ENCODE results near the gene TOR4A.
"Not testable (repeated sequence)": the region's sequence is repeated elsewhere in the genome, so short reads cannot be mapped to it uniquely, and the experiment has no call there.

The TOR4A gene

DNA sequence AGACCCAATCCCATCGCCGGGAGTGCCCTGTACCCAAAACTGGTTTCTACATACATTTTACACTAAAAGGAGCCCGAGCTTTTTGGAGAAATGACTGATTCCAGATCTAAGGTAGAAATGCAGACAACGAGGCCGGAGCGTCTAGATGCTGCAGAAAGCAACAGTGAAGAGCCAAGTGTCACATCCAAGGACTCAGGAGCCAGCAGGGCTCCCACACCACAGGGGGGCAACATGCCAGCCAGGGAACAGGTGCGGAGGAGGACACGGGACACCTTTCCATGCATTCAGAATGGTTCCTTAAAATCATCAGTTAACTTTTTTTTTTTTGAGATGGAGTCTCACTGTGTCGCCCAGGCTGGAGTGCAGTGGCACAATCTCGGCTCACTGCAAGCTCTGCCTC lies 47.6 kb downstream of the TOR4A start:
- CTCF ChIA-PET, result interaction anchor here (0.6 to 1.7 kb wide), 3 partner anchors 14 to 40 kb away, joined by 3 to 5 read pairs (median 4); partner anchors contain the start of gene NRARP

DNA sequence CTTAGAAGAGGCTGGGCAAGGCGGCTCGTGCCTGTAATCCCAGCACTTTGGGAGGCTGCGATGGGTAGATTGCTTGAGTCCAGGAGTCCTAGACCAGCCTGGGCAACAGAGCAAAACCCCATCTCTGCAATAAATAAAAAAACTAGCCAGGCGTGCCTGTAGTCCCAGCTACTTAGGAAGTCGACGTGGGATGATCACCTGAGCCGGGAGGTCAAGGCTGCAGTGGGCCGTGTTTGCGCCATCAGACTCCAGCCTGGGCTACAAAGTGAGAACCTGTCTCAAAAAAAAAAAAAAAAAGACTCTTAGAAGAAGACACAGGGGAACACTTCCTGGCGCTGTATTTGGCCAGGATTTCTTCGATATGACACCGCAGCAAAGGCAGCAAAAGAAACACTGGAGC lies 48.3 kb downstream of the TOR4A start:
- TF ChIP-seq CTCF (conservative IDR thresholded peaks at IDR 0.05; ENCODE audit: low read depth), result no peak
- no peak overlapping the region for H3K27ac ChIP-seq
- ChIA-PET CTCF (interaction anchor here (0.7 to 1.7 kb wide), 2 partner anchors 24 to 39 kb away, joined by 3 to 4 read pairs; partner anchors contain the start of gene NRARP), POLR2A (ENCODE audit: low non-redundant PET) (no interaction called here)
- no peak for DNase-seq (ENCODE audit: low spot score)

More for the DNA sequence above, 47.6 kb downstream of the TOR4A start:
- TF ChIP-seq CTCF (conservative IDR thresholded peaks at IDR 0.05; ENCODE audit: low read depth), result no peak
- no peak overlapping the region for H3K27ac ChIP-seq
- POLR2A ChIA-PET (ENCODE audit: low non-redundant PET), result interaction anchor here (0.7 kb wide), 1 partner anchor 24 kb away, joined by 3 read pairs; no protein-coding TSS in a partner anchor
- no peak for DNase-seq (ENCODE audit: low spot score)

- H3K27ac ChIP-seq, result no peak overlapping the region
- CTCF ChIA-PET, result no interaction called here
- POLR2A ChIA-PET (ENCODE audit: low non-redundant PET), result no interaction called here
- no peak for DNase-seq (ENCODE audit: low spot score)
- no peak for TF ChIP-seq CTCF (conservative IDR thresholded peaks at IDR 0.05; ENCODE audit: low read depth)
Observed at GRCh38 chr9:137326445-137327065, 49.0 kb downstream of the TOR4A start.

- DNase-seq (ENCODE audit: low spot score); POLR2A ChIA-PET (ENCODE audit: low non-redundant PET); H3K27ac ChIP-seq; CTCF ChIA-PET: not testable (repeated sequence)
Observed at GRCh38 chr9:137327641-137328550, 50.4 kb downstream of the TOR4A start.

GRCh38 chr9:137329590-137329989 lies 52.1 kb downstream of the TOR4A start:
- DNase-seq (ENCODE audit: low spot score); H3K27ac ChIP-seq; CTCF ChIA-PET: not testable (repeated sequence)
- POLR2A ChIA-PET (ENCODE audit: low non-redundant PET), result interaction anchor here (0.6 kb wide), 1 partner anchor 40 kb away, joined by 3 read pairs; no protein-coding TSS in a partner anchor

DNA sequence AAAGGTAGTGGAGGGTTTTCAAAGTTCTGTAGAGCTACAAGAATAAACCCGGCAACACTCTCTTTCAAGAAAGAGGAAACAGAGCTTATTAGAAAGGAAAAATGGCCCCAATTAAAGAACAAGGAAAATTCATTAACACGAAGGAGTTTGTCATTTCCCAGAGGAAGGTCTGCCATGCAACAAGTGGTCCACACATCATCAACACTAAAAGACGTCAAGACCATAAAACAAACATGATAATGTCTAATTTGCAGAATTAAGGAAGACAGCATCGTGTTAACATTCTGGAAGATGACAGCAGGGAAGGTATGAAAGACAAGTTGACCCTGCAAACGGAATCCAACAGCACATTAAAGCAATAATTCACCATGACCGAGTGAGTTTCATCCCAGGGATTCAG lies 53.2 kb downstream of the TOR4A start:
- POLR2A ChIA-PET (ENCODE audit: low non-redundant PET), result no interaction called here
- CTCF ChIA-PET, result no interaction called here
- DNase-seq (ENCODE audit: low spot score), result no peak
- no peak overlapping the region for H3K27ac ChIP-seq
- TF ChIP-seq CTCF (conservative IDR thresholded peaks at IDR 0.05; ENCODE audit: low read depth), result no peak

- TF ChIP-seq CTCF (conservative IDR thresholded peaks at IDR 0.05; ENCODE audit: low read depth), result no peak
- CTCF ChIA-PET, result no interaction called here
Observed at GRCh38 chr9:137331929-137332328, 54.4 kb downstream of the TOR4A start.

More at GRCh38 chr9:137331929-137332328, 54.4 kb downstream of the TOR4A start:
- POLR2A ChIA-PET (ENCODE audit: low non-redundant PET), result no interaction called here
- DNase-seq (ENCODE audit: low spot score), result no peak
- no peak overlapping the region for H3K27ac ChIP-seq

All from RWPE1 (cell line).